GM23338 (cell line): ENCODE results near the gene TSNAX. TPM values are rescaled to one million over a fixed set of nuclear protein-coding genes. Genes with fewer than 3 reads are reported as not detected.
A peak's percentile ranks its signal among the peaks of the same experiment; 100 is the strongest.

Experiments used
- ATAC-seq: fragments of 200-7000 bp; cut with Tn5 transposase; 3 replicates; pipeline ENCODE4 v1.9.1; 2020
- DNase-seq: peaks from one replicate; pipeline ENCODE4 v3.0.0-alpha.2; 2015; ENCODE audit warnings: low spot score
- H2AFZ ChIP-seq: fragments of 200-600 bp; sonication (generic); 2 replicates; pipeline ENCODE4 v1.8.0; 2016; ENCODE audit warnings: antibody characterized with exemption, mild to moderate bottlenecking, moderate library complexity
- H3F3A ChIP-seq: fragments of 200-600 bp; sonication (generic); replicated peaks from 2 replicates; pipeline ENCODE4 v1.8.0; 2017; ENCODE audit warnings: antibody characterized with exemption, mixed run types, low read depth
- H3K27ac ChIP-seq: fragments of 200-600 bp; sonication (generic); 2 replicates; pipeline ENCODE4 v1.6.1; 2016; ENCODE audit warnings: low read depth
- H3K27me3 ChIP-seq: fragments of 200-600 bp; sonication (generic); 2 replicates; pipeline ENCODE4 v1.8.0; 2016; ENCODE audit warnings: mild to moderate bottlenecking, mixed run types, moderate library complexity; ENCODE audit not compliant: insufficient read depth
- H3K36me3 ChIP-seq: fragments of 200-600 bp; sonication (generic); 2 replicates; pipeline ENCODE4 v1.8.0; 2016; ENCODE audit warnings: mild to moderate bottlenecking; ENCODE audit not compliant: insufficient read depth
- H3K4me1 ChIP-seq: fragments of 200-600 bp; sonication (generic); 2 replicates; pipeline ENCODE4 v1.8.0; 2016; ENCODE audit warnings: mild to moderate bottlenecking, moderate library complexity; ENCODE audit not compliant: insufficient read depth
- H3K4me2 ChIP-seq: fragments of 200-600 bp; sonication (generic); 2 replicates; pipeline ENCODE4 v1.7.1; 2017; ENCODE audit warnings: mixed run types
- H3K4me3 ChIP-seq: fragments of 200-600 bp; sonication (generic); 2 replicates; pipeline ENCODE4 v1.6.1; 2016; ENCODE audit warnings: mixed run types
- H3K79me2 ChIP-seq: fragments of 200-600 bp; sonication (generic); replicated peaks from 2 replicates; pipeline ENCODE4 v1.8.0; 2017; ENCODE audit warnings: mild to moderate bottlenecking; ENCODE audit not compliant: insufficient read depth
- H3K9me2 ChIP-seq: fragments of 200-600 bp; sonication (generic); 2 replicates; pipeline ENCODE4 v1.8.0; 2017; ENCODE audit not compliant: insufficient read depth
- H4K20me1 ChIP-seq: fragments of 200-600 bp; sonication (generic); replicated peaks from 2 replicates; pipeline ENCODE4 v1.8.0; 2017; ENCODE audit warnings: mild to moderate bottlenecking; ENCODE audit not compliant: insufficient read depth
- H3K27ac Mint-ChIP-seq: 2 replicates; pipeline ENCODE4 v1.8.0; 2020; ENCODE audit warnings: inconsistent platforms, mild to moderate bottlenecking, moderate library complexity, mixed read lengths
- H3K27me3 Mint-ChIP-seq: 3 replicates; pipeline ENCODE4 v1.8.0; 2022; ENCODE audit warnings: low read depth, mild to moderate bottlenecking, moderate library complexity, mixed read lengths, inconsistent platforms; ENCODE audit not compliant: insufficient read depth, poor library complexity
- H3K36me3 Mint-ChIP-seq: 3 replicates; pipeline ENCODE4 v1.8.0; 2021; ENCODE audit warnings: low read depth, mild to moderate bottlenecking, inconsistent platforms, moderate library complexity, mixed read lengths
- H3K4me1 Mint-ChIP-seq: 3 replicates; pipeline ENCODE4 v1.8.0; 2020; ENCODE audit warnings: mild to moderate bottlenecking, inconsistent platforms, mixed read lengths
- H3K4me3 Mint-ChIP-seq: 3 replicates; pipeline ENCODE4 v1.8.0; 2021; ENCODE audit warnings: moderate library complexity, mild to moderate bottlenecking, inconsistent platforms, mixed read lengths
- H3K9me3 Mint-ChIP-seq: 3 replicates; pipeline ENCODE4 v1.8.0; 2020; ENCODE audit warnings: moderate library complexity, mild to moderate bottlenecking, inconsistent platforms, mixed read lengths
- CREB1 ChIP-seq: fragments of 250-450 bp; sonication (Bioruptor Pico); IDR thresholded peaks from 2 replicates; pipeline ENCODE4 v1.5.0; 2020; ENCODE audit warnings: low read depth, mild to moderate bottlenecking, moderate library complexity
- EZH2 ChIP-seq: fragments of 200-600 bp; sonication (generic); IDR thresholded peaks from one replicate; pipeline ENCODE4 v1.8.0; 2017; ENCODE audit warnings: antibody characterized with exemption, mild to moderate bottlenecking, low read depth; ENCODE audit not compliant: unreplicated experiment
- EZH2phosphoT487 ChIP-seq: fragments of 200-600 bp; sonication (generic); IDR thresholded peaks from one replicate; pipeline ENCODE4 v1.8.1; 2018; ENCODE audit warnings: antibody characterized with exemption; ENCODE audit not compliant: unreplicated experiment
- JUNB ChIP-seq: IDR thresholded peaks from one replicate; pipeline ENCODE4 v1.6.1; 2016; ENCODE audit warnings: antibody characterized with exemption; ENCODE audit not compliant: unreplicated experiment
- NANOG ChIP-seq: IDR thresholded peaks from 2 replicates; pipeline ENCODE4 v1.6.1; 2016; ENCODE audit warnings: antibody characterized with exemption, borderline replicate concordance
- POLR2AphosphoS5 ChIP-seq: IDR thresholded peaks from 2 replicates; pipeline ENCODE4 v1.6.1; 2016; ENCODE audit warnings: antibody characterized with exemption, low read depth
- ZNF114 ChIP-seq: fragments of 250-450 bp; sonication (Bioruptor Pico); IDR thresholded peaks from 2 replicates; pipeline ENCODE4 v1.5.0; 2020; ENCODE audit warnings: mild to moderate bottlenecking, moderate library complexity
- ZNF331 ChIP-seq: fragments of 250-450 bp; sonication (Bioruptor Pico); IDR thresholded peaks from 2 replicates; pipeline ENCODE4 v1.5.0; 2020; ENCODE audit warnings: low read depth, mild to moderate bottlenecking, moderate library complexity
- polyA plus RNA-seq: library from polyadenylated mRNA; unstranded; fragments of >200 nt; fragmentation: Nextera tagmentation; extraction: Ambion mirVana; gene quantifications from 2 replicates; pipeline ENCODE4 v1.2.1, GENCODE V29; 2016
- total RNA-seq: library from RNA; depleted of rRNA; stranded (reverse); fragments of >200 nt; shearing (Covaris generic); gene quantifications from 2 replicates; pipeline ENCODE4 v1.2.3, GENCODE V29; 2014
- TF ChIP-seq, protein P1 (sequence below), 2 experiments: fragments of 200-600 bp in 1 of 2; sonication (generic) in 1 of 2; conservative IDR thresholded peaks; 2 replicates each; pipeline versions ENCODE4 v1.5.1 to v1.6.1; 2016 to 2017; ENCODE audit warnings: antibody characterized with exemption in 2 of 2, low read depth in 2 of 2, mild to moderate bottlenecking in 2 of 2, moderate library complexity in 1 of 2
- TF ChIP-seq, protein P2 (sequence below): IDR thresholded peaks from 2 replicates; pipeline ENCODE4 v1.6.1; 2016; ENCODE audit warnings: antibody characterized with exemption
- TF ChIP-seq, protein P3 (sequence below): IDR thresholded peaks from one replicate; pipeline ENCODE4 v1.6.1; 2018; ENCODE audit warnings: antibody characterized with exemption; ENCODE audit not compliant: unreplicated experiment

The TSNAX gene
- total and polyA plus RNA-seq, 2 experiments from 2014 or later = 31.5 to 31.7 TPM

DNA sequence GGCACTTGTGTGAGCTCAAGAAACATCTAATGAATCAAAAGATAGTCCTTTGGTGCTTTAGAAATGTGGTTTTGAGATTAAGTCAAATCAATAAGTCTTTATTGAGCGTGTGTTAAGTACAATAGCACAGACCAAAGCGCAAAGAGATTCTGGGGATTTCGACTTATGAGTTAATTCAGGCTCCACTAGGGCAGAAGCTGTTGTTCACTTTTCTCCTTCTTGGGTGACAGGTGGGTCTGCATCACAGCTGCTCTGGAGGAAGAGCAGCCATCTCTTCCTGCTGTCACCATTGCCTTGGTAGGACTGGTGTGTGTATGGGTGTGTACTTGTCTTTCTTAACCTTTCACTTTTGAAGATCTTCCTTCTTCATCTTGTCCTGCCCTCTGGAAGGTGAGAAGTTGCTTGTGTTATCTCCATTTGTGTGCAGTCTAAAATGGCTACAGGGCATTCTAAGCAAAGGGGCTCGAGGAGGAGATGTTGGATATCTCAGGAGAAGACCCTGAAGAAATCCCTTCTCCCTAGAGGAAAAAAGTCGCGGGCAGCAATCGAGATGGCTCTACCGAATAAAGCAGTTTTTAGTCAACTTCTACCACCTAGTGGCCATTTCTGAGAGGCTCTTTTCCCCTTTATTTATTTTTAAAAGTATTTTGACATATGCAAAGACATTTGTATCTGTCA lies 75.3 kb downstream of the TSNAX start:
- no peaks in the 10 kb centered on the region for H3K9me2 ChIP-seq
- H4K20me1 ChIP-seq = no peaks in the 10 kb centered on the region
- ATAC-seq (peak; percentile 85), DNase-seq (peak; percentile 82)
- no peaks in the 10 kb centered on the region for H3K36me3 ChIP-seq
- no peaks in the 10 kb centered on the region for H3F3A ChIP-seq
- peak overlapping the region; percentile 67 for H2AFZ ChIP-seq
- H3K27ac Mint-ChIP-seq = no peak overlapping the region
- H3K79me2 ChIP-seq = no peaks in the 10 kb centered on the region
- H3K4me3 ChIP-seq = peak overlapping the region; percentile 41
- no peaks in the 10 kb centered on the region for H3K36me3 Mint-ChIP-seq
- no peaks in the 10 kb centered on the region for H3K9me3 Mint-ChIP-seq
- H3K4me3 Mint-ChIP-seq = peak overlapping the region; percentile 45; the same call in 1 of the 3 replicates
- peaks cover 1% of the 10 kb centered on the region for H3K27me3 Mint-ChIP-seq
- peak overlapping the region; percentile 71 for H3K4me2 ChIP-seq
- H3K27ac ChIP-seq = no peak overlapping the region
- H3K27me3 ChIP-seq = no peaks in the 10 kb centered on the region
- TF ChIP-seq, protein P1, sequence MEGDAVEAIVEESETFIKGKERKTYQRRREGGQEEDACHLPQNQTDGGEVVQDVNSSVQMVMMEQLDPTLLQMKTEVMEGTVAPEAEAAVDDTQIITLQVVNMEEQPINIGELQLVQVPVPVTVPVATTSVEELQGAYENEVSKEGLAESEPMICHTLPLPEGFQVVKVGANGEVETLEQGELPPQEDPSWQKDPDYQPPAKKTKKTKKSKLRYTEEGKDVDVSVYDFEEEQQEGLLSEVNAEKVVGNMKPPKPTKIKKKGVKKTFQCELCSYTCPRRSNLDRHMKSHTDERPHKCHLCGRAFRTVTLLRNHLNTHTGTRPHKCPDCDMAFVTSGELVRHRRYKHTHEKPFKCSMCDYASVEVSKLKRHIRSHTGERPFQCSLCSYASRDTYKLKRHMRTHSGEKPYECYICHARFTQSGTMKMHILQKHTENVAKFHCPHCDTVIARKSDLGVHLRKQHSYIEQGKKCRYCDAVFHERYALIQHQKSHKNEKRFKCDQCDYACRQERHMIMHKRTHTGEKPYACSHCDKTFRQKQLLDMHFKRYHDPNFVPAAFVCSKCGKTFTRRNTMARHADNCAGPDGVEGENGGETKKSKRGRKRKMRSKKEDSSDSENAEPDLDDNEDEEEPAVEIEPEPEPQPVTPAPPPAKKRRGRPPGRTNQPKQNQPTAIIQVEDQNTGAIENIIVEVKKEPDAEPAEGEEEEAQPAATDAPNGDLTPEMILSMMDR (conservative IDR thresholded peaks at IDR 0.05; ENCODE audit: low read depth in 2 of 2) = peak; percentile 70 to 81
- no peak for TF ChIP-seq EZH2phosphoT487
- peaks cover 13% of the 10 kb centered on the region; the same call in 2 of the 3 replicates for H3K4me1 Mint-ChIP-seq
- H3K4me1 ChIP-seq = no peaks in the 10 kb centered on the region; the same call in 1 of the 2 replicates

DNA sequence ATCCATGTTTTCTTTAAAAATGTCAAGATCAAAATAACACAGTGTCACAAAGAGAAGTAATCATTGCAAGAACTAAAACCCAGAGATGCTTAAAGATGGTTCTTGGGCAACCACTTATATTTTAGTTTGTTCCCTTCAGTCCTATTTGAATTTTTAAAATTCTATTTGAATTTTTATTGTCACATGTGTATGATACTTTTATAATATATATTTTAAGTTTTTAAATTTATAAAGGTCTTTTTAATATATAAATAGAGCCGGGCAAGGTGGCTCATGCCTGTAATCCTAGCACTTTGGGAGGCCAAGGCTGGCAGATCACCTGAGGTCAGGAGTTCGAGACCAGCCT lies 75.8 kb downstream of the TSNAX start:
- no peak overlapping the region for H3K4me2 ChIP-seq
- TF ChIP-seq, protein P1 (conservative IDR thresholded peaks at IDR 0.05; ENCODE audit: low read depth in 2 of 2) = no peak
- no peak for TF ChIP-seq CREB1 (CRISPR knock-in tag)
- no peak for TF ChIP-seq EZH2
- TF ChIP-seq, protein P2, sequence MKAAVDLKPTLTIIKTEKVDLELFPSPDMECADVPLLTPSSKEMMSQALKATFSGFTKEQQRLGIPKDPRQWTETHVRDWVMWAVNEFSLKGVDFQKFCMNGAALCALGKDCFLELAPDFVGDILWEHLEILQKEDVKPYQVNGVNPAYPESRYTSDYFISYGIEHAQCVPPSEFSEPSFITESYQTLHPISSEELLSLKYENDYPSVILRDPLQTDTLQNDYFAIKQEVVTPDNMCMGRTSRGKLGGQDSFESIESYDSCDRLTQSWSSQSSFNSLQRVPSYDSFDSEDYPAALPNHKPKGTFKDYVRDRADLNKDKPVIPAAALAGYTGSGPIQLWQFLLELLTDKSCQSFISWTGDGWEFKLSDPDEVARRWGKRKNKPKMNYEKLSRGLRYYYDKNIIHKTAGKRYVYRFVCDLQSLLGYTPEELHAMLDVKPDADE = no peak
- TF ChIP-seq ZNF331 (CRISPR knock-in tag) = no peak
- TF ChIP-seq, protein P3, sequence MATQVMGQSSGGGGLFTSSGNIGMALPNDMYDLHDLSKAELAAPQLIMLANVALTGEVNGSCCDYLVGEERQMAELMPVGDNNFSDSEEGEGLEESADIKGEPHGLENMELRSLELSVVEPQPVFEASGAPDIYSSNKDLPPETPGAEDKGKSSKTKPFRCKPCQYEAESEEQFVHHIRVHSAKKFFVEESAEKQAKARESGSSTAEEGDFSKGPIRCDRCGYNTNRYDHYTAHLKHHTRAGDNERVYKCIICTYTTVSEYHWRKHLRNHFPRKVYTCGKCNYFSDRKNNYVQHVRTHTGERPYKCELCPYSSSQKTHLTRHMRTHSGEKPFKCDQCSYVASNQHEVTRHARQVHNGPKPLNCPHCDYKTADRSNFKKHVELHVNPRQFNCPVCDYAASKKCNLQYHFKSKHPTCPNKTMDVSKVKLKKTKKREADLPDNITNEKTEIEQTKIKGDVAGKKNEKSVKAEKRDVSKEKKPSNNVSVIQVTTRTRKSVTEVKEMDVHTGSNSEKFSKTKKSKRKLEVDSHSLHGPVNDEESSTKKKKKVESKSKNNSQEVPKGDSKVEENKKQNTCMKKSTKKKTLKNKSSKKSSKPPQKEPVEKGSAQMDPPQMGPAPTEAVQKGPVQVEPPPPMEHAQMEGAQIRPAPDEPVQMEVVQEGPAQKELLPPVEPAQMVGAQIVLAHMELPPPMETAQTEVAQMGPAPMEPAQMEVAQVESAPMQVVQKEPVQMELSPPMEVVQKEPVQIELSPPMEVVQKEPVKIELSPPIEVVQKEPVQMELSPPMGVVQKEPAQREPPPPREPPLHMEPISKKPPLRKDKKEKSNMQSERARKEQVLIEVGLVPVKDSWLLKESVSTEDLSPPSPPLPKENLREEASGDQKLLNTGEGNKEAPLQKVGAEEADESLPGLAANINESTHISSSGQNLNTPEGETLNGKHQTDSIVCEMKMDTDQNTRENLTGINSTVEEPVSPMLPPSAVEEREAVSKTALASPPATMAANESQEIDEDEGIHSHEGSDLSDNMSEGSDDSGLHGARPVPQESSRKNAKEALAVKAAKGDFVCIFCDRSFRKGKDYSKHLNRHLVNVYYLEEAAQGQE = no peak
- TF ChIP-seq NANOG = no peak
- no peak for TF ChIP-seq ZNF114 (CRISPR knock-in tag)
- no peak for TF ChIP-seq EZH2phosphoT487
- no peak for TF ChIP-seq POLR2AphosphoS5
- no peak for TF ChIP-seq JUNB

More for the DNA sequence above, 75.8 kb downstream of the TSNAX start:
- H4K20me1 ChIP-seq = no peaks in the 10 kb centered on the region
- H3K27me3 Mint-ChIP-seq = peaks cover 1% of the 10 kb centered on the region
- H3K9me2 ChIP-seq = no peaks in the 10 kb centered on the region
- H3K27ac ChIP-seq = no peak overlapping the region
- ATAC-seq (no peak), DNase-seq (no peak)
- H3K4me3 ChIP-seq = no peak overlapping the region
- H2AFZ ChIP-seq = no peak overlapping the region
- H3K4me1 ChIP-seq = no peaks in the 10 kb centered on the region; the same call in 1 of the 2 replicates
- H3K27ac Mint-ChIP-seq = no peak overlapping the region
- H3K36me3 Mint-ChIP-seq = no peaks in the 10 kb centered on the region
- H3F3A ChIP-seq = no peaks in the 10 kb centered on the region
- H3K4me1 Mint-ChIP-seq = peaks cover 13% of the 10 kb centered on the region; the same call in 2 of the 3 replicates
- no peaks in the 10 kb centered on the region for H3K79me2 ChIP-seq
- no peak overlapping the region for H3K4me3 Mint-ChIP-seq
- no peaks in the 10 kb centered on the region for H3K36me3 ChIP-seq
- no peaks in the 10 kb centered on the region for H3K27me3 ChIP-seq
- no peaks in the 10 kb centered on the region for H3K9me3 Mint-ChIP-seq
